GM12872 (cell line): ENCODE measurements around the gene TM9SF3.

ENCODE experiments used
- TF ChIP-seq, protein P1 (sequence below): IDR thresholded peaks from 3 replicates; pipeline ENCODE4 v1.5.1; 2011; ENCODE audit warnings: low read depth, mild to moderate bottlenecking, low read length, moderate library complexity; ENCODE audit not compliant: insufficient read depth

TM9SF3 gene

DNA sequence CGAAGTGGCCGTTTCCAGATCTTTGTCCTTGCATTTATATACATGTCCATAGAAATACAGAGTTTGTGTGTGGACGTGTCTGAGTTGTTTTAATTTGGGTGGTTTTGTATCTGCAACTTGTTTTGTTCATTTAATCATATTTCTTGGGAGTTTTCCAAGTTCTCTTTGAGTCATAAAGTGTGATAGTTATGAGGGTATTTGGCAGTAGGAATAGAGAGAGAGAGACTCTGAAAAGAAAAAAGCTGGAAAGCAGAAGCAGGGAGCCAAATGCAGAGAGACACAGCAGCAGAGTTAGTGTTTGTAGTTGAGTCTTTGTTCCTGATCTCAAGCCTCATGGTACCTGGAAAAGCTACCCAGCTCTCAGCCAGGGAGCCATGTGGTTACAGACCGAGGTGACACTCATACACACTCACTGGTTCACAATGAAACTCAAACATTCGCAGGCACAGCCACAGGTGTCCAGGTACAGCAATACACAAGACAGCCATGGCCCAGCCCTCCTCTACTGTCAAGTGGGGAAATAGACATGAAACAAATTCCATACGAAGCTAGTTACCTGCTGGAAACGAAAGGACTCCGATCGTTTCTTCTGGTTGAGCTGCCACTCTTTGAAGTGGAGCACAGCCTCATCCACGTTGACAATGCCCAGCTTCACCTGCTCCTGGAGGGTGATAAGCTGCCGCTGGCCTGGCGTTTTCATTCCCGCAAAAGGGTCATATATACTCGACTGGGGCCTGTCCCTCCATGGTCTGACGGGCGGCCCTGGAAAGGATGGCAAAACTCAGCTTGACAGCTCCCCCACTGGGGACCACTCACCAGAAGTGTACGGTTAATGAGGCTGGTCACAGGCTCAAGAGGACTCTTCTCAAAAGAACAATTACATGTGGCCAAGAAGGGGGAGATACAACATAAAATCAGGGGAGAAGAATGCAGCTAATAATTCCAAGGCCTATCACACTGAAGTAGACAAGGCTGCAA, 33.3 kb upstream of the TM9SF3 start:
- TF ChIP-seq, protein P1, sequence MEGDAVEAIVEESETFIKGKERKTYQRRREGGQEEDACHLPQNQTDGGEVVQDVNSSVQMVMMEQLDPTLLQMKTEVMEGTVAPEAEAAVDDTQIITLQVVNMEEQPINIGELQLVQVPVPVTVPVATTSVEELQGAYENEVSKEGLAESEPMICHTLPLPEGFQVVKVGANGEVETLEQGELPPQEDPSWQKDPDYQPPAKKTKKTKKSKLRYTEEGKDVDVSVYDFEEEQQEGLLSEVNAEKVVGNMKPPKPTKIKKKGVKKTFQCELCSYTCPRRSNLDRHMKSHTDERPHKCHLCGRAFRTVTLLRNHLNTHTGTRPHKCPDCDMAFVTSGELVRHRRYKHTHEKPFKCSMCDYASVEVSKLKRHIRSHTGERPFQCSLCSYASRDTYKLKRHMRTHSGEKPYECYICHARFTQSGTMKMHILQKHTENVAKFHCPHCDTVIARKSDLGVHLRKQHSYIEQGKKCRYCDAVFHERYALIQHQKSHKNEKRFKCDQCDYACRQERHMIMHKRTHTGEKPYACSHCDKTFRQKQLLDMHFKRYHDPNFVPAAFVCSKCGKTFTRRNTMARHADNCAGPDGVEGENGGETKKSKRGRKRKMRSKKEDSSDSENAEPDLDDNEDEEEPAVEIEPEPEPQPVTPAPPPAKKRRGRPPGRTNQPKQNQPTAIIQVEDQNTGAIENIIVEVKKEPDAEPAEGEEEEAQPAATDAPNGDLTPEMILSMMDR = no peak

DNA sequence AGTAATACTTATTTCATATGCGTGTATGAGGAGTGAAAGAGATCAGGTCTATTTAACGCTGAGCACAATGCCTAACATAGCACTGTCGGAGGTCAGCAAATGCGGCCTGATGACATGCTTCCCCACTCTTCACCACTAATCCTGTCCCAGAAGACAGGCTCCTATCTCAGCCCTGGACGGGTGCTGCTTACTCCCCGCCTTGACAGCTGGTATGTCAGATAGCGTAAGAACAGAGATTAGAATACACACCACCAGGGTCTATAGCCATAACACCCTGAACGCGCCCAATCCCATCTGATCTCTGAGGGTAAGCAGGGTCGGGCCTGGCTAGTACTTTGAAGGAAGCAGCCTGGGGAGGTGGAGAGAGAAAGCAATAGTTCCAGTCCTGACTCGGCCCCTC, 32.3 kb upstream of the TM9SF3 start:
- TF ChIP-seq, protein P1 = no peak

DNA sequence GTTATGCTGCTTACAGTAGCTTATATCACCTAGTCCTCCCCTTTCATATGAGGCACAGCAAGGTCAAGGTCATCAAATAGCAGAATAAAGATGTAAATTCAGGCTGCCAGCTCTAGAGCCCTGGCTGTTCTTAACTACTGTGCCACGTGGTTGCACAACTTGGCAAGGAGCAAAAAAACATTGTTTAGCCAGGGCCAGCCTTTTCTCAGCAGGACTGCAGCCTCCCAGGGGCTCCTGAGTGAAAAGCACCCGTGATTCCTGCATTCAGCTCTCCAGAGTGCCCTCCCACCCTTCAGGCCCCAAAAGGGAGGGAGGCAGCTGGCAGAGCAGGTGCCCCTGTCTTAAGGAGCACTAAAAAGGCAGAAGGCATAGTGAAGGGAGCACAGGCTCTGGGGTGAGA, 31.8 kb upstream of the TM9SF3 start:
- TF ChIP-seq, protein P1 = no peak

DNA sequence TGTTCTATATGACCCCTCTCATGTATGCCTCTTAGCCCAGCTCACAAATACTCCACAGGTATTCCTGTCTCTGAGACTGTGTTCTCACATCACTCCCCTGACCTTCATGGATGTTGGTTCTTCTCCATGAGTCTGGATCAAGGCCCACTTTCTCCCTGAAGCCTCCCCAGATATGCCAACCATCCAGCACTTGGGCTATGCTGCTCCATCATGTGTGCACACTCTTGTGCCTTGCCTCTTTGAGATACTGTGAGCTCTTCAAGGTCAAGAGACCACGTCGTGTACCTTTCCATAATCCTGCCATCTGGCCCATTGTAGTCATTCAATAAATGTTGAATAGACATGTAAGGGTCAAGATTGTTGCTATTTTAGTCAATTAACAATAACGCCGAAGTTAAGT, 30.1 kb upstream of the TM9SF3 start:
- TF ChIP-seq, protein P1 = no peak

DNA sequence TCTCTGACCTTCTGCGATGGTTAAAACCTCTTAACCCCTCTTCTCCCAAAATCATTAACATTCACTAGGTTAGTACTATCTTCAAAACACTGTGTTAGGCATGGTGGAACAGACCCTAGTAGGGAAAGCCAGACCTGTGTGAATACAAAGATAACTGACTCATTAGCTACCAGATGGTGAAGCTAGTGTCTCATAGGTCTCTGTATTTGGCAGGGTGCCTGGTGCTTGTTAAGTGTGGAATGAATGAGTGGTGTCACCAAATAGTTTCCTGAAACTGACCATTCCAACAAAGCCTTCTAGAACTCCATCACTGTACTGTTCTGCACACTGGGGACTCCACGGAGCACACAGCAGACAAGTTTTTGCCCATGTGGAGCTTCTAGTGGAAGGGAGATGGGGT, 27.7 kb upstream of the TM9SF3 start:
- TF ChIP-seq, protein P1 = no peak

DNA sequence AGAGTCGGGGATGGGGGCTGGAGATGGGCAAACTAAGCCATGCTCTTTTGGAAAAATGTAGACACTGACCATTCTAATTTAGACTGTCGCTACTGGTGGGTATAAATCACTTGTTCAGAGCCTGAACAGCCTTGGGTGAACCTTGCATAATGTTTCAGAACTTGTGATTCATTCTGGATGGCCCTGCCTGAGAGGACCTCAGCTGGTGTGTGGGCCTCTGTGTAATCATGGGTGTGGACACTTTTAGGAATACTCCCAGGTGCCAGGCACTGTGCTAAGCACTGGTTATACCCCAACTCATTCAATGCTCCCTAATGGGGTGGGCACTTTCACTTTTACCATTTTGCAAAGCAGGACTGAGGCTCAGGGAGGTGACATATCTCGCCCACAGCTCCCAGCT, 26.8 kb upstream of the TM9SF3 start:
- TF ChIP-seq, protein P1 = no peak

DNA sequence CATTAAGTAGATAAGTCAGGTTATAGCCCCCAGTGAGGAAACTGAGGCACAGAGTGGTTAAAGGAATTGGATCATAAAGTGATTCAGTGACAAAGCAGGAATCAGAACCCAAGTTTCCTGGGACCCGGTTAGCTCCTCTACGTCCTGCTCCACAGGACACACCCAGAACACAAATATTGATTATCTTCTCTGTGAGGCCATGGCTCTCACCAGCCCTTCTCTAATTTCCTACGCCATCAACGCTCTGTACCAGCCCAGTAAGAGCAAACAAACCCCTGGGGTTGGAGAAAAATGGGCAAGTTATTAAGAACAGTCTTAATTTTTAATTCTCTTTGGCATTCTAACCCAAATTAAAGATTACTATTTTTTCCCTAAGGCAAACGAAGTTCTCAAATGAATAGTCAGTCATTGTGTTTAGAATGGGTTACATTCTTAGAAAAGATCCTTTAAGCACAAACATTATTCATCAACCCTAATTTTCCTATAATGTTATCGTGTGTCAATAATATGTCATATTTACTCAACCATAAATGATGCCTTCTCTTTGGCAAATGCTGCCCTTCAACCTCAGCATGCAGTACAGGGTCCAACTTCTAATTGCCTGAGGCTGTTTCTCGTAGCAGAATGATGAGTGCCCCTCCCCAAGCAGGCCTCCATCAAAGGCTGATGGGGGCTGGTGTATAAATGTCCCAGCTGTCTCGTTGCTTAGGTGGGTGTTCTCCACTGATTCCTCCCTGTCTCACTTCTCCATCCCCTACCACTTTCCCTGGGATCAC, 25.4 kb upstream of the TM9SF3 start:
- TF ChIP-seq, protein P1 = no peak
